Measurements from ENCODE around the gene VWA2. TPM values are rescaled to one million over a fixed set of nuclear protein-coding genes. Genes with fewer than 3 reads are reported as not detected.

VWA2 gene
- total RNA-seq, 6 experiments from 2014 or later = 0.07 TPM; not detected in 5

DNA sequence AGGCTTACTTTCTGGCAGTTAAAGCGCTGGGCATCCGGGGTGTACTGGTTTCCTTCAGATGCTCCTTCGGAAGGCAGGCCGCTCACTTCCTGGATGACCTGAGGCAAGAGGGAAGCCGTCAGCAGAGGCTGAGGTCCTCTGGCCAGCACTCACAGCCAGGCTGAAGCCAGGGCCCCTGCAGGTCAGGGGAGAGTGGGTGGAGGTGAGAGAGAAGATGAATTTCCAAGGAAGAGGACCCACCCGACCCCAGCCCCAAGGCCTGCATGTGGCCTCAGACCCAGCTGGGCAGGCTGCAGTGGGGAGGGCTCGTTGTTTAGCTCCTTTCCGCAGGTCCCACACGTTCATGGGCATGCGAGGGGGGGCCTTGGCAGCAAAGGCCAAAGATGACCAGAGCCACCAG is 71.3 kb downstream of the VWA2 start:
- TF ChIP-seq, protein P1, sequence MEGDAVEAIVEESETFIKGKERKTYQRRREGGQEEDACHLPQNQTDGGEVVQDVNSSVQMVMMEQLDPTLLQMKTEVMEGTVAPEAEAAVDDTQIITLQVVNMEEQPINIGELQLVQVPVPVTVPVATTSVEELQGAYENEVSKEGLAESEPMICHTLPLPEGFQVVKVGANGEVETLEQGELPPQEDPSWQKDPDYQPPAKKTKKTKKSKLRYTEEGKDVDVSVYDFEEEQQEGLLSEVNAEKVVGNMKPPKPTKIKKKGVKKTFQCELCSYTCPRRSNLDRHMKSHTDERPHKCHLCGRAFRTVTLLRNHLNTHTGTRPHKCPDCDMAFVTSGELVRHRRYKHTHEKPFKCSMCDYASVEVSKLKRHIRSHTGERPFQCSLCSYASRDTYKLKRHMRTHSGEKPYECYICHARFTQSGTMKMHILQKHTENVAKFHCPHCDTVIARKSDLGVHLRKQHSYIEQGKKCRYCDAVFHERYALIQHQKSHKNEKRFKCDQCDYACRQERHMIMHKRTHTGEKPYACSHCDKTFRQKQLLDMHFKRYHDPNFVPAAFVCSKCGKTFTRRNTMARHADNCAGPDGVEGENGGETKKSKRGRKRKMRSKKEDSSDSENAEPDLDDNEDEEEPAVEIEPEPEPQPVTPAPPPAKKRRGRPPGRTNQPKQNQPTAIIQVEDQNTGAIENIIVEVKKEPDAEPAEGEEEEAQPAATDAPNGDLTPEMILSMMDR (IDR thresholded peaks at IDR 0.05) = no peak
- H3K4me3 Mint-ChIP-seq = no peak overlapping the region
- no peak overlapping the region for H3K27ac Mint-ChIP-seq
- H3K4me1 Mint-ChIP-seq (ENCODE audit: low read depth) = peaks cover 24% of the 10 kb centered on the region
- no peaks in the 10 kb centered on the region for H3K36me3 Mint-ChIP-seq (ENCODE audit: low read depth)
- H3K9me3 Mint-ChIP-seq = no peaks in the 10 kb centered on the region
- peaks cover 13% of the 10 kb centered on the region for H3K27me3 Mint-ChIP-seq (ENCODE audit: insufficient read depth)
- no peak for DNase-seq

DNA sequence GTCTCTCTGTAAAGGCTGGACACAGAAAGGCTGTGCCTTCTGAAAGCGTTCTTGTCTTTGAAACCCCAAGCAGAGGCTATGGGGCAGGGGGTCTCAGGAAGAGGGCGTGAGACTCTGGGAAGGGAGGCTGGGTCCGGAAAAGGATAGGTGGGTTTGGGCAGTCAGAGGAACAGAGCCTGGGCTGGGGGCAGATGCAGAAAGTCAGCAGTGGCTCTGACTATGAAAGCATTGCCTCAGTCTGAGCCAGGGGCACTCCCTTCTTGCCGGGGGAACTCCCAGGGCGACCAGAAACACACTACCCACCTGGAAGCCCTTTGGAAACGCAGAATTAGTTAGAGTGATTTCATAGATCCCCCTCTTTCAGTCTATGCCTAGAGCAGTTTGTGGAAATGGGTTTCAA is 72.0 kb downstream of the VWA2 start:
- no peak overlapping the region for H3K4me3 Mint-ChIP-seq
- TF ChIP-seq, protein P1 (IDR thresholded peaks at IDR 0.05) = no peak
- H3K4me1 Mint-ChIP-seq (ENCODE audit: low read depth) = peaks cover 24% of the 10 kb centered on the region
- peaks cover 18% of the 10 kb centered on the region for H3K27me3 Mint-ChIP-seq (ENCODE audit: insufficient read depth)
- no peak for DNase-seq
- no peak overlapping the region for H3K27ac Mint-ChIP-seq
- H3K9me3 Mint-ChIP-seq = no peaks in the 10 kb centered on the region
- H3K36me3 Mint-ChIP-seq (ENCODE audit: low read depth) = no peaks in the 10 kb centered on the region

DNA sequence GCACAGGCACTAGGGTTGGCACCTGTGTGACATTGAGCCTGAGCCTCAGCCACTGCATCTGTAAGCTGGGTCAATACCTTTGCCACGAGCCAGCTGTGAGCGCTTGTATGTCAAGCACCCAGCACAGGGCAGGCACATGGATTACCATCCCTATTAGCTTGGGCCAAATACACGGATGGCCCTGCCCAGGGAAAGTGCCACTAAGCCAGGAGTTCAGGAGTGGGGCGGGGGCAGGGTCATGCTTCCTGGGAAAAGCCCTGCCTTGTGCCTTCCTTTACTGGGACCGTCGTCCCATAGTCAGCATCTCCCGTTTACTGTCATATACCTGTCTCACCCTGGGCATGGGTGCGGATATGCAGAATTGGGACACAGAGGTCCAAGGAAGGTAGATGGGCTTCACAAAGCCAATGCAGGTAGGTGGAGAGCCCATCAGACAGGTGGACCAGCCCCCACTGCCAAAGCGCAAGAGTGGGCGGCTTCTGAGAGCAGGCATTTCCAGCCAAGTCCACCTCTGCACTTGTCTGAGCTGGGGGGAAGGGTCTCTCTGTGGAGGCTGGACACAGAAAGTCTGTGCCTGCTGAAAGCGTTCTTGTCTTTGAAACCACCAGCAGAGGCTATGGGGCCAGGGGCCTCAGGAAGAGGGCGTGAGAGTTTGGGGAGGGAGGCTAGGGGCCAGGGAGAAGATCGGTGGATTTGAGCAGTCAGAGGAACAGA is 72.6 kb downstream of the VWA2 start:
- Mint-ChIP-seq H3K9me3 (no peaks in the 10 kb centered on the region), H3K27ac (no peak overlapping the region), H3K27me3 (ENCODE audit: insufficient read depth) (peaks cover 22% of the 10 kb centered on the region), H3K4me3 (no peak overlapping the region), H3K4me1 (ENCODE audit: low read depth) (peaks cover 18% of the 10 kb centered on the region), H3K36me3 (ENCODE audit: low read depth) (no peaks in the 10 kb centered on the region)
- no peak for DNase-seq
- TF ChIP-seq, protein P1 (IDR thresholded peaks at IDR 0.05) = no peak

DNA sequence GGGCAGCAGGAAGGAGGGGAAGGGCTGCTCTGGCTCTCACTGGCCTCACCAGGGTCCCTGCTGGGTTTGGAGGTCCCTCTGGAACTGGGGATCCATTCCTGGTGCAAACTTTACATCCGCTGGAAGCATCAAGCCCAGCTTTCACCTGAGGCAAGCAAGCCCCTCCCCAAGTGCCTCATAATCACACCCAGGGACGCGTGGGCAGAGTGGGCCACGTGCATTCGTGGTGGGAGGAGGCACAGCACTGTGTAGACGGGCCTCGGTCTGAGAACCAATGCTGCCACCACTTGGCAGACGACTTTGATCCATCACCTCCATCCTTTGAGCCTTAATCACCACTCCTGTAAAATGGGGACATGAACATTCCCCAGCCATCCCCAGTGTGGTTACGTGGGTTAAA is 74.1 kb downstream of the VWA2 start:
- no peak for DNase-seq
- Mint-ChIP-seq H3K36me3 (ENCODE audit: low read depth) (no peaks in the 10 kb centered on the region), H3K4me3 (no peak overlapping the region), H3K4me1 (ENCODE audit: low read depth) (peaks cover 10% of the 10 kb centered on the region), H3K27ac (no peak overlapping the region), H3K9me3 (no peaks in the 10 kb centered on the region), H3K27me3 (ENCODE audit: insufficient read depth) (peaks cover 24% of the 10 kb centered on the region)
- TF ChIP-seq, protein P1 (IDR thresholded peaks at IDR 0.05) = no peak

- Mint-ChIP-seq H3K27ac (no peak overlapping the region), H3K4me1 (ENCODE audit: low read depth) (peaks cover 8% of the 10 kb centered on the region)
These were observed 74.8 kb downstream of the VWA2 start for GRCh38 chr10:114313866-114314265.

More at GRCh38 chr10:114313866-114314265, 74.8 kb downstream of the VWA2 start:
- no peaks in the 10 kb centered on the region for H3K36me3 Mint-ChIP-seq (ENCODE audit: low read depth)
- peaks cover 28% of the 10 kb centered on the region for H3K27me3 Mint-ChIP-seq (ENCODE audit: insufficient read depth)
- no peak overlapping the region; the same call in 1 of the 2 replicates for H3K4me3 Mint-ChIP-seq
- TF ChIP-seq, protein P1 (IDR thresholded peaks at IDR 0.05) = no peak
- no peak for DNase-seq
- no peaks in the 10 kb centered on the region for H3K9me3 Mint-ChIP-seq

Data from HFFc6 (cell line).